GM21447 (cell line): ENCODE results near the gene FOXN1.

Experiments
- ATAC-seq: cut with Tn5 transposase; IDR thresholded peaks from one replicate; pipeline ENCODE4 v1.9.1; 2021; ENCODE audit not compliant: unreplicated experiment

The FOXN1 gene

GRCh38 chr17:28523876-28524275 lies 17.7 kb downstream of the FOXN1 start:
- ATAC-seq = no peak

GRCh38 chr17:28524476-28525424 lies 18.6 kb downstream of the FOXN1 start:
- ATAC-seq = no peak

- ATAC-seq = no peak
Observed at GRCh38 chr17:28526381-28526780, 20.2 kb downstream of the FOXN1 start.

GRCh38 chr17:28527181-28527681 lies 21.1 kb downstream of the FOXN1 start:
- no peak for ATAC-seq

GRCh38 chr17:28527859-28528258 lies 21.7 kb downstream of the FOXN1 start:
- ATAC-seq = no peak

GRCh38 chr17:28528327-28529012 lies 22.3 kb downstream of the FOXN1 start:
- ATAC-seq = no peak

GRCh38 chr17:28529013-28529400 lies 22.9 kb downstream of the FOXN1 start:
- no peak for ATAC-seq

GRCh38 chr17:28530250-28530649 lies 24.1 kb downstream of the FOXN1 start:
- no peak for ATAC-seq

DNA sequence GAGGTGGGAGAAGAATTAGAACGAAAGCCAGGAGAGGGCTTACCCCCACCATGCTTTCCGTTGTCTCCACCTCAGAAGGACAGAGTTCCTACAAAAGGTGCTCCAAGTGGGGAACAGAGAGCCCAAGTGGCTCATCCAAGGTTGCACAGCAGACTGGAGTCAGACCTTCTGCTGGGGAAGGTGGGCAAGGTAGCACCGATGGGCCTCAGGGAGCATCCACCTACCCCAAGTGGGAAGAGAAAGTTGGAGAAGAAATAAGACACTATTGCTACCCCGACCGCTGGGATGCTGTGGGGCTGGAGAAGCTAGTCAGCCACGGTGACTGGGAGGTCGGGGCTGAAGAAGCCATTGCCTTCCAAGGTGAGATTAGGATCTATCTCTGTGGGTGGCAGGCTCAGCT lies 24.8 kb downstream of the FOXN1 start:
- no peak for ATAC-seq

GRCh38 chr17:28532050-28532960 lies 26.2 kb downstream of the FOXN1 start:
- ATAC-seq = no peak

- no peak for ATAC-seq
Observed at GRCh38 chr17:28533091-28533807, 27.1 kb downstream of the FOXN1 start.

DNA sequence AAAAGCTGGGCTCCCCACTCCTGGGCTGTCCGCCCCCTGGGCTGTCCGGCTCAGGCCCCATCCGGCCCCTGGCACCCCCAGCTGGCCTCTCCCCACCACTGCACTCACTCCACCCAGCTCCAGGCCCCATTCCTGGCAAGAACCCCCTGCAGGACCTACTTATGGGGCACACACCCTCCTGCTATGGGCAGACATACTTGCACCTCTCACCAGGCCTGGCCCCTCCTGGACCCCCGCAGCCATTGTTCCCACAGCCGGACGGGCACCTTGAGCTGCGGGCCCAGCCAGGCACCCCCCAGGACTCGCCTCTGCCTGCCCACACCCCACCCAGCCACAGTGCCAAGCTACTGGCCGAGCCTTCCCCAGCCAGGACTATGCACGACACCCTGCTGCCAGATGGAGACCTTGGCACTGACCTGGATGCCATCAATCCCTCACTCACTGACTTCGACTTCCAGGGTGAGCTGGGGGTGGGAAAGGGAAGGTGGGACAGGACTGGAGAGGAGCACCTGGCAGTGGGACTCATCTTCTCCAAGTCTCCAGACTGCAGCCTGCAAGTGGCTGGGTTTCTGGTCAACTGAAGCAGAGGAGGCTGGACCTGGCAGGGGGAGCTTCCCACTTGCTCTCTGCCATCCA lies 28.7 kb downstream of the FOXN1 start:
- ATAC-seq = no peak

- no peak for ATAC-seq
Observed at GRCh38 chr17:28536532-28537218, 30.5 kb downstream of the FOXN1 start.

DNA sequence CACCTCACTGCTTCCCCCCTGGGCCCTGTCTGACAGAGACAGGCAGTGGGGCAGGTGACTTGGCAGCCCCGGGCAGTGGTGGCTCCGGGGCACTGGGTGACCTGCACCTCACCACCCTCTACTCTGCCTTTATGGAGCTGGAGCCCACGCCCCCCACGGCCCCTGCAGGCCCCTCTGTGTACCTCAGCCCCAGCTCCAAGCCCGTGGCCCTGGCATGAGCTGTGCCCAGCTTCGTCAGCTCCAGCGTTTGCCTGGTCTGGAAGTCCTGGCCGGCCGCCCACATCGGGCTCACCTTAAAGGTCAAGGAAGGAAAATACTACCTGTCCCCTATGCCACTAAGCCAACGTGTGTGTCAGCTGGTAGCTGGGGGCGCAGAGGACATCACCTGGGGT lies 31.1 kb downstream of the FOXN1 start:
- ATAC-seq = no peak

- no peak for ATAC-seq
Observed at GRCh38 chr17:28538296-28538895, 32.2 kb downstream of the FOXN1 start.

DNA sequence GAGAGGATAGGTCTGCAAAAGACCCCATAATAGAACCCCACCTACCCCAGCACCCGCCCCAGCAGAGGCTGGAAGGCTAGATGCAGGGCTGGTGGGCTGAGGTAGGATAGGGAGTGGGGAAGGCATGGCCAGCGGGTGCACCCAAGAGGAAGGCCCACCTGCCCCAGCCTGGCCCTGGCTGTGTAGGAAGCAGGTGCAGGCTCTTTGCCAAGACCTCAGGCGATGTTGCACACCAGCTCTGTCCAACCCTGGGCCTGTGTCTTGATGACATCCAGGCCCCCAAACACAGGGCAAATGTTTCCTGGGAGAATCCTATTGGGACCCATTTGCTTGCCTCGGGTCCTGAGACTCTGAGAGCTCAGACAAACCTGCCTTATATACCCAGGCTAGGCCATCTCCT lies 34.1 kb downstream of the FOXN1 start:
- no peak for ATAC-seq

GRCh38 chr17:28541439-28541838 lies 35.3 kb downstream of the FOXN1 start:
- no peak for ATAC-seq

DNA sequence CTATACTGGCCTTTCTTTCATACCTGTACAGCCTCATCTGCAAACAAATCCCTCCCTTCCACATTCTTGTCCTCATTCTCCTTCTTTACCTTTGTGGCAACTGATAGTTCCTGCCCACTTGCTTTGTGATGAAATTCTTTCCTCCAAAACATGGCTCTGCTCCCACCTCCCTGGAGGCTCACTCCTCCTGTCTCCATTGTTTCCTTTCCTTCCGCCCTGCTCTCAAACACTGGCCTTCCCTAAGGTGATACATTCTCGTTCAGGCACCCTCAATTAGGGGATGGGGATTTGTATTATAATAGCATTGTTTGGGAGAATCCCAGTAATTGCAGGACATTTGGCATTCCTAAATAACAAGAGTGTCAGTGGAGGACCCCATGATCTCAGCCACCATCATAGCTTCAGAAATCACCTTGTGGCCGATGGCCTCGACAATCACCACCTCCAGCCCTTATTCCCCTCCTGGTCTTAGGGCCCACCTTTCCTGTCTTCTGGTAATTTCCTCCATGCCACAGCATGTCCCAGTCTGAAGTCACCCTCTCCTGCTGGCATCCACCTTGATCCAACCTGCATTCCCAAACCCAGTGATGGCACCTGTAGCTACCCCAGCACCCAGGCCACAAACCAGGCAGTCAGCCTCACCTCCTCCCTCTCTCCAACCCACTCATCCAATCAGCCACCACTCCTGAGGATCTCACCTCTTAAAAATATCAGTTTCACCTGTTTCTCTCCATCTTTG lies 38.4 kb downstream of the FOXN1 start:
- ATAC-seq = no peak
